ENCODE results near the gene ANTKMT. TPM values are rescaled to one million over a fixed set of nuclear protein-coding genes. Genes with fewer than 3 reads are reported as not detected.

ANTKMT gene
- total RNA-seq, 1 experiment from 2014 or later = 27.0 TPM

DNA sequence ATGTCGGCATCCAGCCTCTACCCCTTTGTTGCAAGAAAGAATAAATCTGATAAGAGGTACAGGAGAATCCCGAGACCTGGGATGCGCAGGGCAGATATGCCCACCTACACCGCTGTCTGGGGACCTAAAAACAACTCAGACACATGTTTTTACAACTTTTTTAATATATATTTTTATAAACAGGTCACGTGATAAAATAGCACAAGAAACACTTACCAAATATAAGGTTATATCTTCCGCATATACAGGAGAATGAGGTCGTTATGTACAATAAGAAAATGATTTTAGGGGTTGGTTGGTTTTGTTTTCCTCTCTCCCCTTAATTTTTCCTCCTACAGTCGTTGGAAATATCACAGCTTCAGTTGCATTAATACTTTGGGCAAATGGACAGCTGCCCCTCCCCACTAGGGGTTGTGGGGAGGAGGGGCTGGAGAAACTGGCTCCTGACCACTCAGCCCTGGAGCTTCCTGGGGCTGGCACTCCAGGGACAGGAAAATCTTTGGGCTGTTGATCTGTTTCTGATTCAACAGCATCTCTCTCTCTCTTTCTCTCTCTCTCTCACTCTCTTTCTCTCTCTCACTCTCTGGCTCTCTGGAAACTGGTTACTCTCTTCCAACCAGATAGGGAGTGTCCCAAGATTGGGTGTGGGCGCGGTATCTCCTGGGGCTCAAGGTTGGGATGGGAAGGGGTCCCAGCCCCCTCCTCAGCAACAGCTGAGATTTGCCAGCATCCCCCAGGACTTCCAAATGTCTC is 28.4 kb upstream of the ANTKMT start:
- no peaks in the 10 kb centered on the region for H3K9me3 ChIP-seq
- H3K4me3 ChIP-seq = no peak overlapping the region
- peaks cover 34% of the 10 kb centered on the region for H3K27me3 ChIP-seq
- DNase-seq = no peak
- H3K36me3 ChIP-seq = peaks cover 7% of the 10 kb centered on the region; the same call in 1 of the 2 replicates

DNA sequence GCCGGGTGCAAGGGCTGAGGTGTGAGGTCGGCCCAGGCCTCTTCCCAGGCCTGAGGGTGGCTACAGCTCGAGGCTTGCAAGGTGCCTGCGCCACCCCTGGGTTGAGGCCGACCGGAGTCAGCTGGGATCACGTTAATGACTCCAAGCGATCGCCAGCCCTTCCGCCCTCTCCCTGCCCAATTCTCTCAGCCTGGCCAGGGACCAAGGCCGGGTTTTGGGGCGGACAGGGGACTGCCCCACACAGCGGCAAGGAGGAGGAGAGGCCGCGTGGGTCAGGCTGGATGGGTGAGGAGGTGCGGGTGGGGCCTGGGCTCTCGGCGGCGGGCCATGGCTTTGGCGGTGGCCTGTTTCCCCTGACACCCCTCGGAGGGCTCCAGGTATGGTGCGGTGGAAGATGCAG is 27.6 kb upstream of the ANTKMT start:
- Histone ChIP-seq H3K9me3 (no peaks in the 10 kb centered on the region), H3K4me3 (no peak overlapping the region), H3K27me3 (peaks cover 36% of the 10 kb centered on the region), H3K36me3 (peaks cover 2% of the 10 kb centered on the region; the same call in 1 of the 2 replicates)
- no peak for DNase-seq

DNA sequence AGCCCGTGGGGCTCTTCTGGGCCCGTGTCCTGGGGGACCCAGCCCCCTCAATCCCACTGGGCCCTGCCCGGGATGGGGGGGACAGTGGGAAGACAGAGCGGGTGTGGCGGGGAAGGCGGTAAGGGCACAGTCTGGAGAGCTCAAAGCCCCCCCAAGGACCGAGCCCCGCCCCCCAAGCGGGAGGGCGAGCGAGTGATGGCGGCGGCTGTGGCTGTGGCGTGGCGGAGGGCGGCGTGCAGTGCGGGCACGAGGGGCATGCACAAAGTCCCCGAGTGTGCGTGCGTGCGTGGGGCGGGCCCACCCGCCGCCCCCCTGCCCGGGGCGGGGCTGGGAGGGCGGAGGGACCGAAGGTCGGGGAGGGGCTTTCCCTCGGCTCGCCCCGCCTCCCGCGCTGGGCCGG is 27.2 kb upstream of the ANTKMT start:
- no peaks in the 10 kb centered on the region for H3K9me3 ChIP-seq

DNA sequence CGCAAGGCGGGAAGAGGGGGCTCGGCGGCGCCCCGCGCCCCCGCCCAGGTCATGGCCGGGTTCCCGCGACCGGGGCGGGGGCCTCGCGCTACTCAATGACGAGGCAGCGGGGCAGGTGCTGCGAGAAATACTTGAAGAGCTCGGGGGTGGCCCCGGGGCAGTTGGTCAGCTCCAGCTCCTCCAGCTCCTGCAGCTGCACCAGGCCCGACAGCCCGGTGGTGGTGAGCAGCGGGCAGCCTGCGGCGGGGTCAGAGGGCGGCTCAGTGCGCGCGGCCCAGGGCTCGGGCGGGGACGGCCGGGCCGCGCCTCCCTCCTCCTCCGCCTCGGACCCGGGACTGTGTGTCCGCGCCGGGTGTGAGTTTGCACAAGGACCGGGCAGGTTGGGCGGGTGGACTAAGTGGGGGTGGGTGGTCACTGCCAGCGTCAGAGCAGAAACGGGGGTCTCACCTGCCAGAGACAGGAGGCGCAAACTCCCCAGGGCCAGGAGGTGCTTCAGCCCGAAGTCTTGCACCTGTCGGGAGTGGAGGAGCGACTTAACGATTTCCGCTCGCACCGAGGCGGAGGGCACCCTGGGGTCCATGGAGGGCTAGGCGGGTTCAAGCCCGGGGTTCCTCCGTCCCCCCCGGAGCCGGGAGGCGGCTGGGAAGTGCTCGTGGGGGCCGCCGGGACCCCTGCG is 26.6 kb upstream of the ANTKMT start:
- Histone ChIP-seq H3K27me3 (peaks cover 44% of the 10 kb centered on the region), H3K36me3 (no peaks in the 10 kb centered on the region)

More for the DNA sequence above, 27.2 kb upstream of the ANTKMT start:
- H3K27me3 ChIP-seq = peaks cover 39% of the 10 kb centered on the region
- H3K4me3 ChIP-seq = no peak overlapping the region
- H3K36me3 ChIP-seq = no peaks in the 10 kb centered on the region
- no peak for DNase-seq

DNA sequence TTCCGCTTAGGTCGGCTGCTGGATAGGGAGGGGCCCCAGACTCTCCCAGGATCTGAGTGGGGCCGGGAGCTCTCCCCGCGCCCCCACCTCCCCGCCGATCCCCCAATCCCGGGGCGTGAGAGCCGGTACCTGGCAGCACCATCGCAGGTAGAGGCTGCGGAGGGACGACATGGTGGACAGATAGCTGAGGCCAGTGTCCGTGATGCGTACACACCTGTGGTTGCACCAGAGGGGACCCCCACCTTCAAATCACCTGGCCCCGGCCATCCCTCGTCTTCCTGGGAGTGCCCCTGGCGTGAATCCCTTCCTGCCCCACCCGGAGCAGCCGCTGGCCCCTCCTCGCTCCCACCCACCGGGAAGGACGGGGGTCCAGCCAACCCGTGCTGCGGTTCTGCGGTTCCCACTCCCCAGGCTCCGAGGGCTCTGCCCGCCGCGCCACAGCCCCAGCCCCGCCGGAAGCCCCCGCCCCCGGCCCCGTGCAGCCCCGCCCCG is 26.0 kb upstream of the ANTKMT start:
- Histone ChIP-seq H3K9me3 (no peaks in the 10 kb centered on the region), H3K27me3 (peaks cover 48% of the 10 kb centered on the region), H3K4me3 (no peak overlapping the region), H3K36me3 (no peaks in the 10 kb centered on the region)
- no peak for DNase-seq

More for the DNA sequence above, 26.6 kb upstream of the ANTKMT start:
- DNase-seq = no peak
- Histone ChIP-seq H3K9me3 (no peaks in the 10 kb centered on the region), H3K4me3 (no peak overlapping the region)

DNA sequence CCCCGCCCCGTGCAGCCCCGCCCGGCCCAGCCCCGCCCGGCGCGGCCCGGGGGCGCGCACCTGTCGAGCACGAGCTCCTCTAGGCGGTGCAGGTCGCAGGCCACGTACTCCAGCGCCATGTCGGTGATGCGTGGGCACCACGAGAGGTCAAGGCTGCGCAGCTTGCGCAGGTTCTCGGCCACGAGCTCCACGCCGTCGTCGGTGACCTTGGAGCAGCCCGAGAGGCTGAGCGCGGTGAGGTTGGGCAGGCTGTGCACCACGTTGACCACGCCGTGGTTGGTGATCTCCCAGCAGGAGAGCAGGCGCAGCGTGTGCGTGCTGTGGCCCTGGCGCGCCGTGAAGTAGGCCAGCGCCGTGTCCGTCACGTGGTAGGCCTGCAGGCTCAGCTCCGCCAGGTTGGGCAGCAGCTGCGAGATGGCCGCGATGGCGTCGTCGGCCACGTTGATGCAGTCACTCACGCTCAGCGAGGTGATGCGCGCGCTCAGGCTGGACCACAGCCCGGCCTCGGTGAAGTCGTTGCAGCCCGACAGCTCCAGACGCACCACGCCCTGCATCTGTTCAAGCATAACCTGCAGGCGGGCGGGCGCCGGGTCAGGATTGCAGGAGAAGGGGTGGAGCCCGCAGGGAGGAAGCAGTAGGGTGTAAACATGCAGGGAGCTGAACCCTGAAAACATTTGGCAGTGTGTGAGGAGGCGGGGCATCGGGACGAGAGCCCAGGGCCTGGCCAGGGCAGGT is 25.4 kb upstream of the ANTKMT start:
- no peak for DNase-seq
- Histone ChIP-seq H3K36me3 (no peaks in the 10 kb centered on the region), H3K9me3 (no peaks in the 10 kb centered on the region), H3K27me3 (peaks cover 54% of the 10 kb centered on the region), H3K4me3 (no peak overlapping the region)

DNA sequence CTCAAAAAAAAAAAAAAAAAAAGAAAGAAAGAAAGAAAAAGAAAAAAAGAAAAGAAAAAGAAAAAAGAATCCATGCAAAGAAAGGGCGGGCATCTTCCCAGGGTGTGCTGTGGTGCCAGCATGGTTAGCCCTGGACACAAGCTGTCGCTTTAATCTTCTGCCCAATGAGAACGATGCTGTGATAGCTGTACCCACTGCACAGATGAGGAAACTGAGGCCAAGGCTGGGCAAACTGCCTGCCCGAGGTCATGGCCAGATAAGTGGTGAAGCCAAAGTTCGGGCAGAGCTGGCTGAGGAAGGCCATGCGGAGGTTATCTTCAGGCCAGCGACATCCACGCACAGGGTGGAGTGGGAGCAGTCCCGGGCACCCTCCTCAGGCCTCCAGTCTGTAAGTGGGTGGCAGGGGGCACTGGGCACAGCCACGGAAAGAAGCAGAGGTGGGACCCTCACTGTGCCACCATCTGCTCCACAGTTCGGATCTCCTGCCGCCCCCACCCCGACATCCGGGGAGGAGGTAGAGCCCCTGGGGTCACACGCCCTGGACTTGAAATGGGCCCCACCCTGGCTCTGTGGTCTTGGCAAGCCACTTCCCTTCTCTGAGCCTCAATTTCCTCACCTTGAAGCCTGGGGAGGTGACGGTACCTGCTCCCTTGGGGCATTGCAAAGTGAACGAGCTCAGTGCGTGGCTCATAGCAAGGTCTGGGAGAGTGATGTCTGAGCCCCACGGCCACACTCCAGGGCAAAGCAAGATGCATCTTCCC is 21.9 kb upstream of the ANTKMT start:
- H3K27me3 ChIP-seq = peaks cover 78% of the 10 kb centered on the region
- no peaks in the 10 kb centered on the region for H3K9me3 ChIP-seq
- no peak overlapping the region for H3K4me3 ChIP-seq
- no peak for DNase-seq
- H3K36me3 ChIP-seq = no peaks in the 10 kb centered on the region

DNA sequence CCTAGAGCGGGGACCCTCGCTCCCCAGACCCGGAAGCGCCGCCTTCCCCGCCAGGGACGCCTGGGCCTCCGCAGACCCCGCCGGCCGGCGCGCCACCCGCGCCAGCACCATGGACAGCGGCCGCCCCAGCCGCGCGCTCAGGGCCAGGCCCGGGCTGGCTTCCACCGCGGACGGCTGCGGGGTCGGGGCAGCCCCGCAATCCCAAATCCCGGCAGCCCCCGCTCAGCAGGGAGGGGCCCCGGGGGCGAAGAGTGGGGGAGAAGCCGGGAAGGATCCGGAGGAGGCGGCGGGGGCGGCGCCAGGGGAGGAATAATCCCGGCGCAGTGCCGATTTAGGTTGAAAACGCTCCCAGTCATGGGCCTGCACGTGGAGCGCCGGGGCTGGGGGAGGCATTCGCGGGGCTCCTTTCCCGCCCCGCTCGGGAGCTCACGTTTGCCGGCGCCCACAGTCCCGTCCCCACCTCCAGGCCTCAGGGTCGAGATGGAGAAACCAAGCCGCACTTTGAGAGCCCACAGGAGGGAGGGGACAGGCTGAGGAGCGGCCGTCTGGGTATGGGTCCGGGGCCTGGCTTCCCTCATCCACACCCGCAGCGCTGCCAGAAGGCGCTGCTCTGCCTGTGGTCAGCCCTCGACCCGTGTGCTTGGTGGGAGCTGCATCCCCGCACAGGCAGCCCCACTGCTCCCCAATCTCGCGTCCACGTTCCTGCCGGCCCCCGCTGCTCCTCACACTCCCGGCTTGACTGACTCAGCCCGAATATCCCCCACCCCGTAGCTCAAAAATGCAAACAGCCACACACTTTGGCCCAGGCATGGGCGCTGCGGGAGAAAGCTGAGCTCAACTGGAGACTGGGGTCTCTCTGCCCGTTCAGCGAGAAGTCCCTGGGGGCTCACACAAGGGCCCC is 20.0 kb upstream of the ANTKMT start:
- no peak overlapping the region for H3K4me3 ChIP-seq
- DNase-seq = no peak
- no peaks in the 10 kb centered on the region for H3K9me3 ChIP-seq
- no peaks in the 10 kb centered on the region for H3K36me3 ChIP-seq
- peaks cover 70% of the 10 kb centered on the region for H3K27me3 ChIP-seq

DNA sequence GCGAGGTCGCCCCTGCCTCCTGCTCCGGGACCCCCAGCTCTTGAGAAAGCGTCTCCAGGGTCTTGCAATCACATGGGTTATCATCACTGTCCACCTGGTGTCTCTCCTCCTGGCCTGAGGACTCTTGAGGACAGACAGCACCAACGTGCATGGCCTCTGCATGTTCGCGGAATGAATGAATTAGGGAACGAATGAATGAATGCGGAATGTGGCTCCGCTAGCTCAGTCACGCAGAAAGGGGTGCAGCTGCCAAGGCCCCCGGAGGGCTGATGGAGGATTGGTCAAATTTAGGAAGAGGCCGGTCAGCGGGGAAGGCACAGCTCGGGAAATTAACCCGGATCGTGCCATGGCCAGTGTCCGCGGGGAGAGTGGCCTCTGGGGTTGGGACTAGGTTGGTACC is 18.6 kb upstream of the ANTKMT start:
- H3K27me3 ChIP-seq = peaks cover 79% of the 10 kb centered on the region

DNA sequence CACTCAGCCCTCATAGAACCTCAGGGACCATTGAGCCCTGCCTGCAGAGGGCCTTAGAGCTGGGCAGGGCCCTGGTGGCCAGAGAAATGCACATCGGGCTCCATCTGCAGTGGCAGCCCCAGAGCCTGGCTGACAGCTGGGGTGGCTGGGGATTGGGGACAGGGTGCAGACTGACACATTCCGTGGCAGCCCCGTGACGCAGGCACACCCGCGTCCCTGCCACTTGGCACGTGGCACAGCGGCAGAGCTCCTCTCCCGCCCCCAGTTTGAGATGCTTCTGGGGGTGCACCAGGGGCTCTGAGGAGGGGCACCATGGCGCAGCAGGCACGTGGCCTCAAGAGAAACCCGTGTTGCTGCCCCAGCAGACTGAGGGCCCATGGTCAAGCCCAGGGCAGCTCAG is 17.5 kb upstream of the ANTKMT start:
- Histone ChIP-seq H3K9me3 (no peaks in the 10 kb centered on the region), H3K4me3 (no peak overlapping the region), H3K27me3 (peaks cover 81% of the 10 kb centered on the region), H3K36me3 (no peaks in the 10 kb centered on the region)
- DNase-seq = no peak

More for the DNA sequence above, 18.6 kb upstream of the ANTKMT start:
- Histone ChIP-seq H3K36me3 (no peaks in the 10 kb centered on the region), H3K9me3 (no peaks in the 10 kb centered on the region), H3K4me3 (no peak overlapping the region)
- DNase-seq = no peak

DNA sequence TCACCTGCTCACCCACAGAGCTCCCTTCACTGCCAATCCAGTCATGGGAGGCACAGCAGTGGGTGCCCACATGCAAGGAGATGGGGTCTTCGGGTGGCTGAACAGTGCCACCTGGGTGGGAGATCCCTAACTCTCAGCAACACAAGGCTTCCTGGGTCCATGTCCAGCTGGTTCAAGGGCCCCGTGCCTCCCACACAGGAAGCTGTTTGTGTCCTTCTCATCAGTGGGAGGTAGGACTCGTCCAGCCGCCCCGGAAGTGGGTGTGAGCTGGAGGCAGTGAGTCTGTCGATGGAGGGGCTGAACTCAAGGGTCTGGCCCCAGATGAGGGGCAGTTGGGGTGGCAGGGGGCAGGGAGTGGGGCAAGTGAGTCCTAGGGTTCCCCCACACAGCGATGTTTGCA is 16.9 kb upstream of the ANTKMT start:
- Histone ChIP-seq H3K27me3 (peaks cover 83% of the 10 kb centered on the region), H3K36me3 (no peaks in the 10 kb centered on the region), H3K9me3 (no peaks in the 10 kb centered on the region), H3K4me3 (no peak overlapping the region)
- DNase-seq = no peak

DNA sequence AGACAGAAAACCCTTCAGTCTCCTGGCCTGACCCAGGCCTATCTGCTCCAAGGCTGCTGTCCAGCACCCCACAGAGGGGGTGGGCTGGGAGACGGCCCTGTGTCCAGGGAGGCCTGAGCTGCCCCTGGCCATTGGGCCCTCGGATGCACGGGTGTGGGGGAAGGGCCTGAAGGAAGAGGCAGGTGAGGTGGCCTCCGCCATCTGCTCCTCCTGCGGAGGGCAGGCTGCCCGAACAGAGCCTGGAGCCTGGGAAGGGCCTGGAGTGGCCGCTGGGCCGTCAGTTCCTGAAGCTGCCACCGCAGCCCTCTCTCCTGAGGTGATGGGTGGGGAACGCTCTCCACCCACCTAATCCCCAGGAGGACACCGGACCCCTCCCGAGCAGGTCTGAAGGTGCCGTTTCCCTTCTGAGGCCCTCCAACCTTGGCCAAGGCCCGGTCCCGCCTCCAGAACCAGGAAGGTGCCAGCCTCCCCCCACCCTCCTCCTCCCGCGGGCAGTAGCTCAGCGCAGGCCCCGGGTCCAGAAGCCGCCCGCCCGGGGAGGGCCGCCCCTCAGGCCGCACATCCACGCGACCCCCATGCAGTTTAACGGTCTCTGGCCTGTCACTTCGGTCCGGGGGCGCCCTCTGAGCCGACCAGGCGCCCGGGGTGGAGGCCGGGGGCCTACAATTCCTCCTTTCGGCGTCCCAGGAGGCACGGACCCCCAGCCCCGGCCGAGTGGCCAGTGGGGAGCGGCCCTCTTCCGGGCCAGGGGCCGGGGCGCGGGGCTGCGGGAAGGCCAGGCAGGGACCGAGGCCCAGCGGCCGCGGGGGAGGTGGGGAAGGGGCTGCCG is 16.2 kb upstream of the ANTKMT start:
- Histone ChIP-seq H3K4me3 (no peak overlapping the region), H3K9me3 (no peaks in the 10 kb centered on the region), H3K27me3 (peaks cover 85% of the 10 kb centered on the region), H3K36me3 (no peaks in the 10 kb centered on the region)
- no peak for DNase-seq

DNA sequence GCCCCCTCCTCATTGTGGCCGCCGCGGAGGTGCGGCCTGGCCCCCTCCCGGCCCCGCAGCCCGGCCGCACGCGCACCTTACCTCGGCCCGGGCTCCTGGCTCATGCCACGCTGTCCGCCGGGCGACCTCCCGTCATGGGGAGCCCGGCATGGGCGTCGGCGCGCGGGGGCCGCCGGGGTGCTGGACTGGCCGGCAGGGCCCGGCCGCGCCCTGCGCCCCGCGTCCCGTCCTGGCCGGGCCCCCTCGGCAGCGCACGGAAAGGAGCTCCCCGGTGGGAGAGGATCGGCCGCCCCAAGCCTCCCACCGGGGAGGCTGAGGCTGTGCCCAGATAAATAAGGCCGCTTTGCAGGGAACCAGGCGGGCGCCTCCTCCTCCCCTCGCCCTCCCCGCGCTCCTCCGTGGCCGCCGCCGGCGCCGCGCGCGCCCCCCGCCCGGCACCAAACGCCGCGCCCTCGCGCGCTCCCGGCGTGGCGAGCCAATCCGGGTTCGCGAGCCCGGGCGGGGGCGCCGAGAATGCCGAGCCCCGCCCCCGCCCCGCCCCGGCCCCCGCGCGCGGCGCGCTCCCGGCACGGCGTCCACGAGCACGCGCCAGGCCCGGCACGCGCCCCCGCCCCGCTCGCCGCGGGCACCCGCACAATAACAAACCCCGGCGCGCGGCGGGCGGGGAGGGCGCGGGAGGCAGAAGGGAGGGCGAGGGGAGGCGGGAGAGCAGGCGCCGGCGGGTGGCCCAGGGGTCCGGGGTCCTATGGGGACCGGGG is 15.3 kb upstream of the ANTKMT start, which contains the start of gene FBXL16:
FBXL16 (minus strand) TSS at position 371 of the 758 bp plus-strand sequence. CDS start 8,396 bp downstream, outside the sequence.
- peak; percentile 64 for DNase-seq
- Histone ChIP-seq H3K4me3 (no peak within 1 kb of the TSS), H3K36me3 (no peaks in the 10 kb centered on the region), H3K9me3 (no peaks in the 10 kb centered on the region), H3K27me3 (peaks cover 85% of the 10 kb centered on the region)
